ENCODE measurements around the gene C10orf143.

Gene C10orf143

GRCh38 chr10:130018265-130018664 is 92.4 kb downstream of the C10orf143 start:
- TF ChIP-seq CTCF (IDR thresholded peaks at IDR 0.05) = no peak

GRCh38 chr10:130017631-130018022 is 93.0 kb downstream of the C10orf143 start:
- no peak for TF ChIP-seq CTCF (IDR thresholded peaks at IDR 0.05)

GRCh38 chr10:130016993-130017630 is 93.5 kb downstream of the C10orf143 start:
- TF ChIP-seq CTCF (IDR thresholded peaks at IDR 0.05) = no peak

GRCh38 chr10:130016095-130016494 is 94.5 kb downstream of the C10orf143 start:
- TF ChIP-seq CTCF (IDR thresholded peaks at IDR 0.05) = no peak

- no peak for TF ChIP-seq CTCF (IDR thresholded peaks at IDR 0.05)
Observed at GRCh38 chr10:130015075-130015695, 95.4 kb downstream of the C10orf143 start.

GRCh38 chr10:130014263-130015074 is 96.2 kb downstream of the C10orf143 start:
- no peak for TF ChIP-seq CTCF (IDR thresholded peaks at IDR 0.05)

All from LNCAP (cell line).